Stimulated activated CD8-positive, alpha-beta memory T cell treated with anti-CD3 and anti-CD28 coated beads, Interleukin-15, amount 100 ng/mL, for 4 hours (primary cell): ENCODE data around the gene TPM2.
"Not testable (repeated sequence)": the region's sequence is repeated elsewhere in the genome, so short reads cannot be mapped to it uniquely, and the experiment has no call there.

ENCODE experiments used
- DNase-seq, 2 donors: peaks; one replicate each; pipeline ENCODE4 v3.0.0-alpha.2; 2020; ENCODE audit warnings: low read depth in 2 of 2

Gene TPM2

DNA sequence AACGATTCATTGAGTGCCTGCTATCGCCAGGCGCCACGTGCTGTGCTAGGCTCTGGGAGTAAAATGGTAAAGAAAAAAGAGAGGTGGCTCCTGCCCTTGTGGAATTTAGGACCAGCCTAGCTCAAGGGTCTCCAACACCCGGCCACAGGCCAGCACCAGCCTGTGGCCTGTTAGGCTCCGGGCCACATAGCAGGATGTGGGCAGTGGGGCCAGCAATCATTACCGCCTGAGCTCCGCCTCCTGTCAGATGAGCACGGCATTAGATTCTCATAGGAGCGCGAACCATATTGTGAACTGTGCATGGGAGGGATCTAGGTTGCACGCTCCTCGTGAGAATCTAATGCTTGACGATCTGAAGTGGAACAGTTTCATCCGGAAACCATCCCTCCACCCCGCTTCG is 33.4 kb downstream of the TPM2 start:
- DNase-seq: no peak

DNA sequence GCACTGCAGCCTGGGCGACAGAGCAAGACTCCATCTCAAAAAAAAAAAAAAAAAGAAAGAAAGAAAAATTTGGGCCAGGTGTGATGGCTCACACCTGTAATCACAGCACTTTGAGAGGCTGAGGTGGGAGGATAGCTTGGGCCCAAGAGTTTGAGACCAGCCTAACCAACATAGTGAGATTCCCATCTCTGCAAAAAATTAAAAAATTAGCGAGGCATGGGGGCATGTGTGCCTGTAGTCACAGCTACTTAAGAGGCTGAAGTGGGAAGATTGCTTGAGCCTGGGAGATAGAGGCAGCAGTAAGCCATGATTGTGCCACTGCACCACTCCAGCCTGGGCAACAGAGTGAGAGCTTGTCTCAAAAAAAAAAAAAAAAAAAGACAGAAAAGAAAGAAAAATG is 36.1 kb downstream of the TPM2 start:
- DNase-seq: no peak

DNA sequence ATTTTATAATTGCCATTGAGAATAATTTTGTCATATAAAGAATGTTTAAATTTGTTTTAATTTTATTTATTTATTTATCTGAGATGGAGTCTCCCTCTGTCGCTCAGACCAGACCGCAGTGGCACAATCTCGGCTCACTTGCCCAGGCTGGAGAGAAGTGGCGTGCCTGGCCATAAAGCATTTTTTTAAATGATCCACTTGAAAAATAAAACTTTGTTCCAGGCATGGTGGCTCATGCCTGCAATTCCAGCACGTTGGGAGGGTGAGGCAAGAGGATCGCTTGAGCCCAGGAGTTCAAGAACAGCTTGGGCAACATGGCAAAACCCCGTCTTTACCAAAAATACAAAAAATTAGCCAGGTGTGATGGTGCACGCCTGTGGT is 36.9 kb downstream of the TPM2 start:
- no peak for DNase-seq

DNA sequence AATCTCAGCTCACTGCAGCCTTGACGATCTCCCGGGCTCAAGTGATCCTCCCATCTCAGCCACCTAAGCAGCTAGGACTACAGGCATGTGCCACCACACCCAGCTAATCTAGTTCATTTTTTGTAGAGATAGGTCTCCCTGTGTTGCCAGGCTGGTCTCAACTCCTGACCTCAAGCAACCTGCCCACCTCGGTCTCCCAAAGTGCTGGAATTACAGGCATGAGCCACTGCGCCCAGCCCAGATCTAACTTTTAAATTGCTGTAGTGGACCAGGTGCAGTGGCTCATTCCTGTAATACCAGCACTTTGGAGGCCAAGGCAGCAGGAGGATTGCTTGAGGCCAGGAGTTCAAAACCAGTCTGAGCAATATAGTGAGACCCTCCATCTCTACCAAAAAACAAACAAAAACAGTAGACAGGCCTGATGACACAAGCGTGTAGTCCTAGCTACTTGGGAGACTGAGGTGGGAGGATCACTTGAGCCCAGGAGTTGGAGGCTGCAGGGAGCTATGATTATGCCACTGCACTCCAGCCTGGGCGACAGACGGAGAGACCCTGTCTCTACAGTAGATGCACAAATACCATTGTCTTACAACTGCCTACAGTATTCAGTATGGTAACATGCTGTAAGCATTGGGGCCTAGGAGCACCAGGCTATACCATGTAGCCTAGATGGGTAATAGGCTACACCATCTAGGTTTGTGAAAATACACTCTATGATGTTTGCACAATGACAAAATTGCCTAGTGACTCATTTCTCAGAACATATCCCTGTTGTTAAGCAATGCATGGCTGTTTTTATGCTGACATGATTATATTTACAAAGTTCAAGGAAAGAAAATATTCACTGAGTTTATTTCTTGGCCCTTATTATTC is 37.5 kb downstream of the TPM2 start:
- DNase-seq: no peak

DNA sequence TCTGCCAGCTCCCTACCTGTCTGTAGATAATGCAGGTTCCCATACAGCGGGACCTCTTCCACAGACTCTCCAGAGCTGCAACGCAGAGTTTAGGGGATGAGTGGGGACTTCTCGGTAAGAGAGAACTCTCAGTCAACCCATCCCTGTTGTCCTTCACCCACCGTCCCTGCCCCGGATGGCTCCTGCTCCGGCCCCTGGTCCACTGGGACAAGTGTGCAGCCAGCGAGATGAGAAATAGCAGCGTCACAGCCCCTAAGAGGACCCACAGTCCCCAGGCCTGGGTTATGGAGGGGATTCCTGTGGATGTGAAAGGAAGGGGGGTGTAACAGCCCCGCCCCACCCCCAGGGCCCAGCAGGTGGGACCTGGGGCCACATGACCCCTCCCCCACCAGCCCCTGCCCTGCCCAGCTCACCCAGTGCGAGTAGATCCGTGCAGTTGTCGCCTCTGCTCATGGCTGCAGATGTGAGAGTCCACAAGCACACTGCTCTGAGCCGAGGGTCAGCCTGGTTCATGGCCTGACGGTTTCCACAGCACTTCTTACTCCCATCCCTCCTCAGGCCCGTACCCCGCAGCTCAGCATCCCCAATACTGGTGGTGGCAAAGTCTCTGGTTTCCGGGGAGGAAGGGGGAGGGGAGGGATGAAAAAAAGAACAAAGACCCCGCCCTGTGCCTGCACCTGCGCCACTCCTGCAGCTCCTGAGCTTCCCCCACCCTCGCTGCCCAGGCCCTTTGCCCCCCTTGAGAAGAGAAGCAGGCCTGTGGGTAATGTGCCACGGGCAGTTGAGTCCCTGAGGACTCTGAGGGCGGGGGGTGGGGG is 39.2 kb downstream of the TPM2 start, which contains the start of gene SIT1:
SIT1 (minus strand) TSS at position 591 of the 818 bp plus-strand sequence; CDS start at position 513, 78 bp downstream.
- no peak for DNase-seq

DNA sequence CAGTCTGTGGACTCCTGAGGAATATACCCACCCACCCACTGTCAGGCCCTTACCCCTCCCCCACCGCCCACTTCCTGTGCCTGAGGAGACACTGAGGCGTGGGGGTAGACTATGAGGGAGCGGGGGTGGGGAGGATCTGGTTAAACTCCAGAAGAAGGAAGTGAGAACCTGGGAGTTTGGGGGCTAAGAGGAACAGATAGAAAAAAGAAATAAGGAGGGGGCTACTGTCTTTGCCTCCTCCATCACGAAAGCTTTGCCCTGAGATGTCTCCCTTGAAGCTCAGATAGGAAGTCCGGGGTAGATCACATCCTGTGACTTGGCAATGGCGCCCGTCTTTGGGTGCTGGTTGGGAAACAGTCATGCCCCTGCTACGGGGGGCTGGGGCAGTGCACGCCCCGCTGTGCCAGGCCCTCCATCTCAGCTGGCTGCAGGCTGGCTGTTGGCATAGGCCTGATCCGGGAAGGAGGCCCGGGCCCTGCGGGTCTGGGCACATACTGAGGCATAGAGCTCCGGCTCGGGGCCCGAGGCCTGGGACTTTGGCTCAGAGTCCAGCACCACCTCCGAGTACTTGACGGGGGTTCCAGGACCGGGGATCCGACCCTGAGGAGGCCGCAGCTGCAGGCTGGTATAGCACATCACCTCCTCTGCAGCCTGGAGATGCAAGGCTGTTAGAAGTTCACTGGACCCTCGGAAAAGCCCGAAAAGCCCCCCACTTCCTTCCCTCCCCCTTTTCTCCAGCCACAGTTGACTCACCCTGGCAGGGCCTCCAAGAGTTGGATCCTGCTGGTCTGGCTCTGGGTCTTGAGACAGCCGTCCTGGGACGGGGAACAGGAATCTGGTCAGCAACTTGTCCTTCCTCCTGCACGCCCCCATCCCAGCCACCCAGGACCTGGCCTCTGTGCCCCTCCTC is 40.0 kb downstream of the TPM2 start:
- no peak for DNase-seq

DNA sequence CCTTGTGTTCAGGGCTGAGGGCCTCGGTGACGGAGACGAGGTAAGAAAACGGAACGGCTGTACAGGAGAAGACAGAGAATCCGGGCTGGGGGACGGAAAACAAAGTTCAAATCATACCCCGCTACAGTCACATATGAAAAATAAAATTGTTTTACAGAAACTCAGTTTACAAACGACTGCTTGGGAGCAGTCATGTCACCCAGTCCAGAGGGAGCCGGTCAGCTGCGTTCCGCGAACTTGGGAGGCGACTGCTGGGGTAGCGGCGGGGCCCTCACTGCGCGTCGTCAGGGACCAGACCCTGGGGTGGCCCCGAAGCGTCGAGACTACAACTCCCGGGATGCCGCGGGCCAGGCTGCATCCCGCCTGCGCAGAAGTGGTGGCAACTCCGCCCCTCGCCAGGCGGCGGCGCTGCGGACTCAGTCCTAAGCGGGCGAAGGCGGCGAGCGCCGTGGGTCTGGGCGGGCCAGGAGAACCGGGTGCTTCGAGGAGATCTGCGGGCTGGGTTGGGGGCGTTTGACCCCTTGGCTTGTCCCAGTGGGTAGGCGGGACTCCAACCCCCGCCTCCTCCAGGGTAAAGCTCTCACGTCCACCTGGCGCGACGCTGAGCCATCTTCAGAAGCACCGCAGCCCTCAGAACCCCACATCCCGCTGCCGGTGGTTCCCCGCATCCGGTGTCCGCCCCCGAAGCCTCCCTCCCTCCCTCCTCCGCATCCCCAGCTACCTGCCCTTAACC is 43.0 kb downstream of the TPM2 start:
- peak; percentile 80 to 81 for DNase-seq

DNA sequence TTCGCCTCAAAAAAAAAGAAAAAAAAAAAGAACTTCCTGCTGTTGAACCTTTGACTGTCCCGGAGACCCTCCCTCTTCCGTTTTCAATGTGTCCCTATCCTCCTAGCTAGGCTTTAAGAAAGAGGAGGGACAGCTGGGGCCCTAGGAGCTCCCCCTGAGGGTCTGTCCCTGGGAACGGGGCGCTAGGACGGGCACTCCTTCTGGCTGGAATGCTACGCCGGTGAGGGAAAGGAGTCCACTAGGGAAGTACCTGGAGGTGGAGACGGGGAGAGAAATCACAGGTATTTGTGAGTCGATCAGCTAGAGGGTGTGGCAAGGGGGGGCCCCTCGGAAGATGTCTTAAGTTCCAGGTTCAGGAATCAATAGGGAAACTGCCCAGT is 43.6 kb downstream of the TPM2 start:
- DNase-seq: no peak

DNA sequence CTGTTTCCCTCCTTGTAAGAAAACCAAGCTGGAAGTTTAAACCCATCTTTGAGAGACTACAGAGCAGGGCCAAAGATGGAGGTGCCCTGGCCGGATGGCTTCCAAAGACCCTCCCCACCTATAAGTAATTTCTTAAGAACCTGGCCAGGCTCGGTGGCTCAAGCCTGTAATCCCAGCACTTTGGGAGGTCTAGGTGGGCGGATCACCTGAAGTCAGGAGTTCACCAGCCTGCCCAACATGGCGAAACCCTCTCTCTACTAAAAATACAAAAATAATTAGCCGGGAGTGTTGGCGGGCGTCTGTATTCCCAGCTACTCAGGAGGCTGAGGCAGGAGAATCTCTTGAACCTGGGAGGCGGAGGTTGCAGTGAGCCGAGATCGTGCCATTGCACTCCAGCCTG is 44.0 kb downstream of the TPM2 start:
- not testable (repeated sequence) for DNase-seq

DNA sequence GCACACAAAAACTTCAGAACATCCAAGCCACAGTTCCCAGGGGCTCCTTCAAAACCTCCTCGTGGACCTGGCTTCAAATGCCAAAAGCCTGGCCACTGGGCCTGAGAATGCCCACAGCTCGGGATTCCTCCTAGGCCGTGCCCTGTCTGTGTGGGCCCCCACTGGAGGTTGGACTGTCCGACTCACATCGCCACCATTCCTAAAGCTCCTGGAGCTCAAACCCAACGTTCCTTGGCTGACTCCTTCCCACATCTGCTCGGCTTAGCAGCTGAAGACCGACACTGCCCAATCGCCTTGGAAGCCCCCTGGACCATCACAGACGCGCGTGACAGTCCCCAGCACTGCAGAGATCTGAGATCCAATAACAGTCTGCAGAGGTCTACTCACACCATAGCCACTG is 46.7 kb downstream of the TPM2 start:
- no peak for DNase-seq

DNA sequence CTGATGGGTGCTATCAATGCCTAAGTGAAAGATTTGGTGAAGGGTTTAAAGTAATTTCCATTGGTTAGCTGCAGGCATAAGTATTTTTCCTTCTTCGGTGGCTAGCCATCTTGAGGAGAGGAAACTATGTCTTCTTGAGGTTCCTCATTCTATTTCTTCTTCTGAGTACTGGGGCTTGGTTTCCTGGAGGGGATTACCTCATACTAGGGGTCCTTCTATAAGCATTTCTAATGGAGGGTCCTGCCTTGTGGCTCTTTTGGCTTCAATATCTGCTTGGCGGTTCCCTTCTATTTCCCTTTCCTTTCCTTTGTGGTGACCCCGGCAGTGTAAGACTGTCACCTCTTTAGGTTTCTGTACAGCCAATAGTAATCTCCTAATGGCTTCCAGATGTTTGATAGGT is 48.2 kb downstream of the TPM2 start:
- not testable (repeated sequence) for DNase-seq

DNA sequence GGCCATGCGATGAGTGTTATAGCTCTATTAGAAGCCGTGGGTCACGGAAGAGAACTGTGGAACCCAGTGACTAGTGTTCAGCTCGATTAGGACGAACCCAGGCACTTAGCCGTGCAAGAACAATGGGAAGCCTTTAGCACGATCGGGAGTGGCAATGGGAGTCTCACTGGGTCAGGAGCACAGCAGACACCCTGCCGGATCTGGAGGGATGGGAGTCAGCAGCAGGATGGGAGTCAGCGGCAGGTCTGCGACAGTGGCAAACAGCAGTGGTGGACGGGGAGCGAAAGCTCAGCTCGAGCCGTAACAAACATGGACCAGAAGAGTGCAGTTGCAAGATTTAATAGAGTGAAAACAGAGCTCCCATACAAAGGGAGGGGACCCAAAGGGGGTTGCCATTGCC is 49.3 kb downstream of the TPM2 start:
- not testable (repeated sequence) for DNase-seq

DNA sequence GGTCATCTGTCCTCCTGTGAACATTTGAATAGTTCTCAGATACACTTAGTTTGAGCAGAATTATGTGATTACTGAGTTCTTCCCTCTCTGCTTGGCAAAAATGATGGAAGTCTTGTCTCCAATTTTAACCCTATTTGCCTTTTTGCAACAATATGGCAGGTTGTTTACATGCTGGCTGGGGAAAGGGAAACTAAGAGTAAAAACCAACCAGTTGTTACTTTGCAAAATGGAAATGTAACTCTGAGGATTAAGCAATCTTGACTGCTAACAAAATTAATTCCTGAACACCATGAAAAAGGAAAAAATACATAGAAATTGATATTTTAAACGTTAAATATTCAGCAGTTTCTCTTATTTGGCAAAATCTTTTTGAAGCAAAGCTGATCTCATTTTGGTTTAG is 50.1 kb downstream of the TPM2 start:
- DNase-seq: no peak

DNA sequence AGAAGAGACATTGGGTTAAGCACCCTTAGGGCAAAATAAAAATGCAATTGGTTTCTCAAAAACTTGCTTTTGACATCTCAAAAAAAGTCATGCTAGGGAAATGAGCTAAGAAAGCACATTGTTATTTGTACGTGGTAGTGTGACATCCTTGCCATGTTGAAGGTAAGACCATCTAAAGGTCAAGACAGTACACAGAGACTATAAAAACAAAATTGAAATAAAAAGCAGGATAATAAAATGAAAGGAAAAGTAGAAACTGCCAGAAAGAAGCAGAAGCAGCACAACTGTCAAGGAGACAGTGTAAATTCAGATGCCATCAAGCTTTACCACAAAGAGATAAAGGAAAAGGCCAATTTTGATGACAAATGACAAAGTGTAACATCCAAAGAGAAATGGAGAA is 50.5 kb downstream of the TPM2 start:
- not testable (repeated sequence) for DNase-seq

DNA sequence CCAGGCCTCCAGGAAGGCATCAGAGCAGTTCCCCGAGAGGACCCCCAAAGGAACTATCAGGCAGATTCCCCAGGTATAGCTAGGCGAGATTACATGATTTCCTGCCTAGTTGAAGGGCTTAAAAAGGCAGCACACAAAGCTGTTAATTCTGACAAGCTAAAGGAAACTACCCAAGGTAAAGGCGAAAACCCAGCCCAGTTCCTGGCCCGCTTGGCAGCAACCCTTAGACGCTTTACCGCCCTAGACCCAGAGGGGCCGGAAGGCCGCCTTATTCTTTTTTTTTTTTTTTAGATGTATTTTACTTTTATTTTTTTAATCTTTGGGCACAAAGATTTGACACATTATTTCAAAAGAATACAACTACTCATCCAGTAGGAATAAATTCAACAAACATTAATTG is 51.0 kb downstream of the TPM2 start:
- DNase-seq: not testable (repeated sequence)

DNA sequence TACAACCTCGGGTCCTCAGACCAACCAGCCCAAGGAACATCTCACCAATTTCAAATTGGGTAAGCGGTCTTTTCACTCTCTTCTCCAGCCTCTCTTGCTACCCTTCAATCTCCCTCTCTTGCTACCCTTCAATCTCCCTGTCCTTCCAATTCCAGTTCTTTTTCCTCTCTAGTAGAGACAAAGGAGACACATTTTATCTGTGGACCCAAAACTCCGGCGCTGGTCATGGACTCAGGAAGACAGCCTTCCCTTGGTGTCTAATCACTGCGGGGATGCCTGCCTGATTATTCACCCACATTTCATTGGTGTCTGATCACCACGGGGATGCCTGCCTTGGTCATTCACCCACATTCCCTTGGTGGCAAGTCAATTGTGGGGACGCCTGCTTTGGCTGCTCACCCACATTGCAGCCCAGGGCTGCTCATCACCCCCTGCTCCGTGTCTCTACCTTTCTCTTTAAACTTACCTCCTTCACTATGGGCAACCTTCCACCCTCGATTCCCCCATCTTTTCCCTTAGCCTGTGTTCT is 52.2 kb downstream of the TPM2 start:
- DNase-seq: not testable (repeated sequence)

DNA sequence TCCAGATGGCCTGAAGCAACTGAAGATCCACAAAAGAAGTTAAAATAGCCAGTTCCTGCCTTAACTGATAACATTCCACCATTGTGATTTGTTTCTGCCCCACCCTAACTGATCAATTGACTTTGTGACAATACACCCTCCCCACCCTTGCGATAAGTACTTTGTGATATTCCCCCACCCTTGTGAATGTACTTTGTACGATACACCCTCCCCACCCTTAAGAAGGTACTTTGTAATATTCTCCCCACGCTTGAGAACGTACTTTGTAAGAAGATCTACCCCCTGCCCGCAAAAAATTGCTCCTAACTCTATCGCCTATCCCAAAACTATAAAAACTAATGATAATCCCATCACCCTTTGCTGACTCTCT is 52.9 kb downstream of the TPM2 start:
- DNase-seq: not testable (repeated sequence)

DNA sequence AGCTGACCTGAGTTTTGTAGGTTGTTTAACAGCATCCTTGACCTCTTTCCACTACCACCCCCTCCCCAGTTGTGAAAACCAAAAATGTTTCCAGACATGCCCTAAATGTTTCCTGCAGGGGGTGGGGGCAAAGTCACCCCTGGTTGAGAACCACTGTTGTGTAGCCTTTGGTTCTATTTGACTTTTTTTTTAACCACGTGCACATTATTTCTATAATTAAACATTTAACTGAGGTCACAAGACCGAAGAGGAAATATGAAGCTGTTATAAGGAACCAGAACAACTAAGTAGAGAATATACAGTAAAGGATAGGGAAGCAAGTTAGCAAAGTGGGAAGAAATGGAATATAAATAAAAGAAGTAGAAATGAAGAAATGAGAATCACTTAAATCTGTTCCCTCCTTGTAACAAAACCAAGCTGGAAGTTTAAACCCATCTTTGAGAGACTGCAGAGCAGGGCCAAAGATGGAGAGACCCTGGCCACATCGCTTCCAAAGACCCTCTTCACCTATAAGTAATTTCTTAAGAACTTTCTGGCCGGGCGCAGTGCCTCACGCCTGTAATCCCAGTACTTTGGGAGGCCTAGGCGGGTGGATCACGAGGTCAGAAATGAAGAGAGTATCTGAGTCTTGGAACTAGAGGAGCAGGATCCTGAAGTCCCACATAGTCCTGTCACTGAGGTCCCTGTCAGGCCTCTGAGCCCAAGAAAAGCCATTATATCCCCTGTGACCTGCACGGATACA is 53.4 kb downstream of the TPM2 start:
- no peak for DNase-seq

DNA sequence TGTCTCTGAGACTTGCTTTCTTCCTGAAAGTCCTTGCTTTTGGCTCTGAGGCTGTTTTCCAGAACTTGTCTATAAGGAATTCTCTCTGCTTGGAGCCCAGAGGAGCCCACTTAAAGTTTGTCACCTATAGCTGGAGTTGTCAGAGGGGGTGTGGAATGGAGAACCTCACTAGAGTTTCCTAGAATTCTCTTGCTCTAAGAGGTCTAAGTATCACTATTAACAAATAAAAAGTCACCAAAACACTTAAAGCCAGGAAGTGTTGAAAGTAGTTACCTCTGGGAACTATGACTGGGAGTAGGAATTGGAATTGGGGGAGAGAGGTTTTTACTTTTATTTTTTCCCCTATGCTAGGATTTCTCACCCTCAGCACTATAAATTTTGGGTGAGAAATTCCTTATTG is 54.0 kb downstream of the TPM2 start:
- DNase-seq: no peak
